MM.1S (cell line): ENCODE results near the gene AMIGO2.

Source experiments
- EZH2 ChIP-seq: fragments of 300-600 bp; sonication (generic); optimal IDR thresholded peaks from 2 replicates; pipeline ENCODE3; 2017; ENCODE audit warnings: low read depth, mild to moderate bottlenecking, antibody characterized with exemption, low read length, mixed read lengths
- TF ChIP-seq, protein P1 (sequence below): fragments of 300-600 bp; sonication (generic); IDR thresholded peaks from 2 replicates; pipeline ENCODE4 v1.5.1; 2016; ENCODE audit warnings: antibody characterized with exemption, low read length, mixed read lengths

DNA sequence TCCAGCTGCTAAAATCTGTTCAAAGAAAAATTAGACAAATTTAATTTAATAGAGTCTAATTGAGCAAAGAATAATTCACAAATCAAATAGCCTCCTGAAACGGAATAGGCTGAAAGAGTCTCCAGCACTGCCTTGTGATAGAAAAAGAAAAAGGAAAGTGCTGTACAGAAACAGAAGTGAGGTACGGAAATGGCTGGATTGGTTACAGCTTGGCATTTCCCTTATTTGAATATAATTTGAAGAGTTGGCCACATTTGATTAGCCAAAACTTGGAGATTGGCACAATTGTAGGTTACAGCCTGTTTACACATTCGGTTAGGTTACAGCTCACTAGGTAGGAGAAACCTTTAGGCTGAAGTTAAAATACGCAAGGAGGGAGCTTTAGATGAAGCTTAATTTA, 25.1 kb downstream of the AMIGO2 start:
- TF ChIP-seq, protein P1, sequence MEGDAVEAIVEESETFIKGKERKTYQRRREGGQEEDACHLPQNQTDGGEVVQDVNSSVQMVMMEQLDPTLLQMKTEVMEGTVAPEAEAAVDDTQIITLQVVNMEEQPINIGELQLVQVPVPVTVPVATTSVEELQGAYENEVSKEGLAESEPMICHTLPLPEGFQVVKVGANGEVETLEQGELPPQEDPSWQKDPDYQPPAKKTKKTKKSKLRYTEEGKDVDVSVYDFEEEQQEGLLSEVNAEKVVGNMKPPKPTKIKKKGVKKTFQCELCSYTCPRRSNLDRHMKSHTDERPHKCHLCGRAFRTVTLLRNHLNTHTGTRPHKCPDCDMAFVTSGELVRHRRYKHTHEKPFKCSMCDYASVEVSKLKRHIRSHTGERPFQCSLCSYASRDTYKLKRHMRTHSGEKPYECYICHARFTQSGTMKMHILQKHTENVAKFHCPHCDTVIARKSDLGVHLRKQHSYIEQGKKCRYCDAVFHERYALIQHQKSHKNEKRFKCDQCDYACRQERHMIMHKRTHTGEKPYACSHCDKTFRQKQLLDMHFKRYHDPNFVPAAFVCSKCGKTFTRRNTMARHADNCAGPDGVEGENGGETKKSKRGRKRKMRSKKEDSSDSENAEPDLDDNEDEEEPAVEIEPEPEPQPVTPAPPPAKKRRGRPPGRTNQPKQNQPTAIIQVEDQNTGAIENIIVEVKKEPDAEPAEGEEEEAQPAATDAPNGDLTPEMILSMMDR: no peak
- TF ChIP-seq EZH2: no peak
